WTC11 (cell line): ENCODE measurements around the gene CCL22. TPM values are rescaled to one million over a fixed set of nuclear protein-coding genes. Genes with fewer than 3 reads are reported as not detected.

ENCODE experiments used
- ATAC-seq: fragments of 200-7000 bp; cut with Tn5 transposase; 2 replicates; pipeline ENCODE4 v1.10.0; 2021; ENCODE audit warnings: mild to moderate bottlenecking, moderate library complexity
- CTCF ChIA-PET: fragments of 300-600 bp; sonication (Branson Sonifier 250); formaldehyde crosslinking; loops from one replicate; lab custom pipeline; 2021; ENCODE audit warnings: antibody characterized with exemption; lab: Charles Lee
- POLR2A ChIA-PET: fragments of 350-600 bp; sonication (Branson Sonifier 250); formaldehyde crosslinking; loops from one replicate; lab custom pipeline; 2021; ENCODE audit warnings: antibody characterized with exemption; lab: Charles Lee
- DNase-seq: peaks from one replicate; pipeline ENCODE4 v3.0.0; 2021; ENCODE audit warnings: low spot score
- H3K27ac Mint-ChIP-seq: 2 replicates; pipeline ENCODE4 v1.8.0; 2021; ENCODE audit warnings: mixed read lengths
- H3K27me3 Mint-ChIP-seq: 2 replicates; pipeline ENCODE4 v1.8.0; 2021; ENCODE audit warnings: low read depth, mild to moderate bottlenecking, moderate library complexity, mixed read lengths
- H3K36me3 Mint-ChIP-seq: 2 replicates; pipeline ENCODE4 v1.8.0; 2021; ENCODE audit warnings: mixed read lengths
- H3K4me1 Mint-ChIP-seq: 2 replicates; pipeline ENCODE4 v1.8.0; 2022; ENCODE audit warnings: mixed read lengths
- H3K4me3 Mint-ChIP-seq: 2 replicates; pipeline ENCODE4 v1.8.0; 2021; ENCODE audit warnings: mild to moderate bottlenecking, moderate library complexity, mixed read lengths
- H3K9me3 Mint-ChIP-seq: 2 replicates; pipeline ENCODE4 v1.8.0; 2021; ENCODE audit warnings: mixed read lengths
- ATF1 ChIP-seq: sonication (generic); formaldehyde crosslinking; IDR thresholded peaks from 2 replicates; pipeline ENCODE4 v1.8.1; 2023; ENCODE audit warnings: mild to moderate bottlenecking, moderate library complexity, missing genetic modification reagents
- CREB1 ChIP-seq: sonication (generic); formaldehyde crosslinking; IDR thresholded peaks from 2 replicates; pipeline ENCODE4 v1.8.0; 2023; ENCODE audit warnings: mild to moderate bottlenecking, missing genetic modification reagents
- FOXK1 ChIP-seq: sonication (generic); formaldehyde crosslinking; IDR thresholded peaks from 2 replicates; pipeline ENCODE4 v1.8.0; 2022; ENCODE audit warnings: mild to moderate bottlenecking, moderate library complexity, missing genetic modification reagents
- FOXP1 ChIP-seq: sonication (generic); formaldehyde crosslinking; IDR thresholded peaks from 2 replicates; pipeline ENCODE4 v1.8.0; 2022; ENCODE audit warnings: missing genetic modification reagents, mild to moderate bottlenecking, moderate library complexity, borderline replicate concordance
- GTF2I ChIP-seq: fragments of 250-450 bp; sonication (Bioruptor Pico); conservative IDR thresholded peaks from 2 replicates; pipeline ENCODE4 v1.4.0; 2021; ENCODE audit warnings: mild to moderate bottlenecking
- JAZF1 ChIP-seq: fragments of 250-450 bp; sonication (Bioruptor Pico); IDR thresholded peaks from 2 replicates; pipeline ENCODE4 v1.9.0; 2021; ENCODE audit warnings: moderate library complexity, mild to moderate bottlenecking, inconsistent platforms
- MYBL2 ChIP-seq: sonication (generic); formaldehyde crosslinking; IDR thresholded peaks from 2 replicates; pipeline ENCODE4 v1.8.1; 2023; ENCODE audit warnings: mild to moderate bottlenecking, moderate library complexity, missing genetic modification reagents
- NR1H2 ChIP-seq: sonication (generic); formaldehyde crosslinking; IDR thresholded peaks from 2 replicates; pipeline ENCODE4 v1.9.0; 2021; ENCODE audit warnings: mild to moderate bottlenecking, moderate library complexity, missing genetic modification reagents
- OVOL2 ChIP-seq: fragments of 250-450 bp; sonication (Bioruptor Pico); IDR thresholded peaks from 2 replicates; pipeline ENCODE4 v1.9.0; 2021; ENCODE audit warnings: mild to moderate bottlenecking, borderline replicate concordance
- SMAD3 ChIP-seq: sonication (generic); formaldehyde crosslinking; IDR thresholded peaks from 2 replicates; pipeline ENCODE4 v1.8.0; 2022; ENCODE audit warnings: missing genetic modification reagents, mild to moderate bottlenecking, borderline replicate concordance
- TEAD1 ChIP-seq: sonication (generic); formaldehyde crosslinking; IDR thresholded peaks from 2 replicates; pipeline ENCODE4 v1.8.0; 2022; ENCODE audit warnings: mild to moderate bottlenecking, missing genetic modification reagents
- total RNA-seq: library from RNA; stranded (reverse); gene quantifications from 3 replicates; pipeline ENCODE4 v1.2.3, GENCODE V29; 2021
- TF ChIP-seq, protein P1 (sequence below): sonication (generic); formaldehyde crosslinking; IDR thresholded peaks from 2 replicates; pipeline ENCODE4 v1.8.1; 2023; ENCODE audit warnings: mild to moderate bottlenecking, missing genetic modification reagents, borderline replicate concordance
- TF ChIP-seq, protein P2 (sequence below): sonication (generic); formaldehyde crosslinking; conservative IDR thresholded peaks from 2 replicates; pipeline ENCODE4 v1.8.1; 2022; ENCODE audit warnings: mild to moderate bottlenecking, missing genetic modification reagents
- TF ChIP-seq, protein P3 (sequence below): sonication (generic); formaldehyde crosslinking; IDR thresholded peaks from 2 replicates; pipeline ENCODE4 v1.8.0; 2022; ENCODE audit warnings: mild to moderate bottlenecking, missing genetic modification reagents
- TF ChIP-seq, protein P4 (sequence below): fragments of 250-450 bp; sonication (Bioruptor Pico); IDR thresholded peaks from 2 replicates; pipeline ENCODE4 v1.9.0; 2021; ENCODE audit warnings: moderate library complexity, mild to moderate bottlenecking, inconsistent platforms, borderline replicate concordance
- TF ChIP-seq, protein P5 (sequence below): fragments of 250-450 bp; sonication (Bioruptor Pico); conservative IDR thresholded peaks from 2 replicates; pipeline ENCODE4 v1.9.0; 2021; ENCODE audit warnings: mild to moderate bottlenecking
- TF ChIP-seq, protein P6 (sequence below): sonication (generic); formaldehyde crosslinking; IDR thresholded peaks from 2 replicates; pipeline ENCODE4 v1.8.0; 2022; ENCODE audit warnings: missing genetic modification reagents
- TF ChIP-seq, protein P7 (sequence below): sonication (generic); formaldehyde crosslinking; IDR thresholded peaks from 2 replicates; pipeline ENCODE4 v1.8.1; 2023; ENCODE audit warnings: mild to moderate bottlenecking, missing genetic modification reagents
- TF ChIP-seq, protein P8 (sequence below): sonication (generic); formaldehyde crosslinking; IDR thresholded peaks from 2 replicates; pipeline ENCODE4 v1.8.0; 2022; ENCODE audit warnings: mild to moderate bottlenecking, missing genetic modification reagents

Gene CCL22
- total RNA-seq, 1 experiment from 2014 or later, result 0.35 TPM

DNA sequence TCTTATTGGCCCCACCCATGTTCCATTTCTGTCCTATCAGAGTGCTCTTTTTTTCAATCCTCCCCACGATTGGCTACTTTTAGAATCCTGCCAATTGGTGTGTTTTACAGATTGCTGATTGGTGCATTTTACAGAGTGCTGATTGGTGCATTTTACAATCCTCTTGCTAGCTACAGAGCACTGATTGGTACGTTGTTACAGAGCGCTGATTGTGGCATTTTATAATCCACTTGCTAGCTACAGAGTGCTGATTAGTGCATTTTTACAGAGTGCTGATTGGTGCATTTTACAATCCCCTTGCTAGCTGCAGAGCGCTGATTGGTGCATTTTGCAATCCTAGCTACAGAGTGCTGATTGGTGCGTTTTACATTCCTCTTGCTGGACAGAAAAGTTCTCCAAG is 36.4 kb downstream of the CCL22 start:
- CTCF ChIA-PET, result interaction anchor here (0.7 to 5.5 kb wide), 3 partner anchors 22 to 81 kb away, joined by 3 to 27 read pairs (median 3); no protein-coding TSS in a partner anchor

DNA sequence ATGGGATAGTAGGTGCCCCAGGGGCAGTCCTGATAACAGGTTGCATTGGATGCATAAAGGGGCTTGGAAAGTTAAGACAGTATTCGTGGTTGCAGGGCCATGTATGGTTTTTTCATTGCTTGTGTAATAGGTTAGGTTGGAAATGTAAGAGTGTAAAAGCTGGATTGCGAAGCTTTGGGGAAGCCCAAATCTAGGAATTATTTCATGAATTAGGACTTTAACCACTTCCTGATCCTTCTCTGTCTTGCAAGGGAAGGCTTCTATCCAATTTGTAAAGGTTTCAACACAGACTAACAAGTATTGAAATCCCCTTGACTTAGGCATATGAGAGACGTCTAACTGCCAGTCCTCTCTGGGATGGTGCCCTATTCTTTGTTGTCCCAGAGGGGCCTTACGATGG is 38.2 kb downstream of the CCL22 start:
- Mint-ChIP-seq H3K36me3 (no peaks in the 10 kb centered on the region), H3K27me3 (peaks cover 4% of the 10 kb centered on the region; the same call in 1 of the 2 replicates), H3K9me3 (peaks cover 7% of the 10 kb centered on the region), H3K4me1 (no peaks in the 10 kb centered on the region), H3K27ac (no peak overlapping the region), H3K4me3 (no peak overlapping the region)
- DNase-seq, result no peak
- ATAC-seq, result no peak
- POLR2A ChIA-PET, result interaction anchor here (0.6 kb wide), 1 partner anchor 102 kb away, joined by 3 read pairs; no protein-coding TSS in a partner anchor
- CTCF ChIA-PET, result no interaction called here
- TF ChIP-seq CREB1 (no peak), SMAD3 (CRISPR knock-in tag) (no peak), OVOL2 (CRISPR knock-in tag) (no peak)
- TF ChIP-seq, protein P1, sequence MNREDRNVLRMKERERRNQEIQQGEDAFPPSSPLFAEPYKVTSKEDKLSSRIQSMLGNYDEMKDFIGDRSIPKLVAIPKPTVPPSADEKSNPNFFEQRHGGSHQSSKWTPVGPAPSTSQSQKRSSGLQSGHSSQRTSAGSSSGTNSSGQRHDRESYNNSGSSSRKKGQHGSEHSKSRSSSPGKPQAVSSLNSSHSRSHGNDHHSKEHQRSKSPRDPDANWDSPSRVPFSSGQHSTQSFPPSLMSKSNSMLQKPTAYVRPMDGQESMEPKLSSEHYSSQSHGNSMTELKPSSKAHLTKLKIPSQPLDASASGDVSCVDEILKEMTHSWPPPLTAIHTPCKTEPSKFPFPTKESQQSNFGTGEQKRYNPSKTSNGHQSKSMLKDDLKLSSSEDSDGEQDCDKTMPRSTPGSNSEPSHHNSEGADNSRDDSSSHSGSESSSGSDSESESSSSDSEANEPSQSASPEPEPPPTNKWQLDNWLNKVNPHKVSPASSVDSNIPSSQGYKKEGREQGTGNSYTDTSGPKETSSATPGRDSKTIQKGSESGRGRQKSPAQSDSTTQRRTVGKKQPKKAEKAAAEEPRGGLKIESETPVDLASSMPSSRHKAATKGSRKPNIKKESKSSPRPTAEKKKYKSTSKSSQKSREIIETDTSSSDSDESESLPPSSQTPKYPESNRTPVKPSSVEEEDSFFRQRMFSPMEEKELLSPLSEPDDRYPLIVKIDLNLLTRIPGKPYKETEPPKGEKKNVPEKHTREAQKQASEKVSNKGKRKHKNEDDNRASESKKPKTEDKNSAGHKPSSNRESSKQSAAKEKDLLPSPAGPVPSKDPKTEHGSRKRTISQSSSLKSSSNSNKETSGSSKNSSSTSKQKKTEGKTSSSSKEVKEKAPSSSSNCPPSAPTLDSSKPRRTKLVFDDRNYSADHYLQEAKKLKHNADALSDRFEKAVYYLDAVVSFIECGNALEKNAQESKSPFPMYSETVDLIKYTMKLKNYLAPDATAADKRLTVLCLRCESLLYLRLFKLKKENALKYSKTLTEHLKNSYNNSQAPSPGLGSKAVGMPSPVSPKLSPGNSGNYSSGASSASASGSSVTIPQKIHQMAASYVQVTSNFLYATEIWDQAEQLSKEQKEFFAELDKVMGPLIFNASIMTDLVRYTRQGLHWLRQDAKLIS, result no peak
- TF ChIP-seq, protein P2, sequence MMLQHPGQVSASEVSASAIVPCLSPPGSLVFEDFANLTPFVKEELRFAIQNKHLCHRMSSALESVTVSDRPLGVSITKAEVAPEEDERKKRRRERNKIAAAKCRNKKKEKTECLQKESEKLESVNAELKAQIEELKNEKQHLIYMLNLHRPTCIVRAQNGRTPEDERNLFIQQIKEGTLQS (CRISPR knock-in tag), result no peak
- TF ChIP-seq, protein P3, sequence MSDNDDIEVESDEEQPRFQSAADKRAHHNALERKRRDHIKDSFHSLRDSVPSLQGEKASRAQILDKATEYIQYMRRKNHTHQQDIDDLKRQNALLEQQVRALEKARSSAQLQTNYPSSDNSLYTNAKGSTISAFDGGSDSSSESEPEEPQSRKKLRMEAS (CRISPR knock-in tag), result no peak
- TF ChIP-seq, protein P4, sequence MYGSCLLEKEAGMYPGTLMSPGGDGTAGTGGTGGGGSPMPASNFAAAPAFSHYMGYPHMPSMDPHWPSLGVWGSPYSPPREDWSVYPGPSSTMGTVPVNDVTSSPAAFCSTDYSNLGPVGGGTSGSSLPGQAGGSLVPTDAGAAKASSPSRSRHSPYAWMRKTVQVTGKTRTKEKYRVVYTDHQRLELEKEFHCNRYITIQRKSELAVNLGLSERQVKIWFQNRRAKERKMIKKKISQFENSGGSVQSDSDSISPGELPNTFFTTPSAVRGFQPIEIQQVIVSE, result no peak

More for the DNA sequence above, 36.4 kb downstream of the CCL22 start:
- H3K27ac Mint-ChIP-seq, result no peak overlapping the region
- peaks cover 7% of the 10 kb centered on the region for H3K9me3 Mint-ChIP-seq
- H3K27me3 Mint-ChIP-seq, result peaks cover 8% of the 10 kb centered on the region
- TF ChIP-seq, protein P5, sequence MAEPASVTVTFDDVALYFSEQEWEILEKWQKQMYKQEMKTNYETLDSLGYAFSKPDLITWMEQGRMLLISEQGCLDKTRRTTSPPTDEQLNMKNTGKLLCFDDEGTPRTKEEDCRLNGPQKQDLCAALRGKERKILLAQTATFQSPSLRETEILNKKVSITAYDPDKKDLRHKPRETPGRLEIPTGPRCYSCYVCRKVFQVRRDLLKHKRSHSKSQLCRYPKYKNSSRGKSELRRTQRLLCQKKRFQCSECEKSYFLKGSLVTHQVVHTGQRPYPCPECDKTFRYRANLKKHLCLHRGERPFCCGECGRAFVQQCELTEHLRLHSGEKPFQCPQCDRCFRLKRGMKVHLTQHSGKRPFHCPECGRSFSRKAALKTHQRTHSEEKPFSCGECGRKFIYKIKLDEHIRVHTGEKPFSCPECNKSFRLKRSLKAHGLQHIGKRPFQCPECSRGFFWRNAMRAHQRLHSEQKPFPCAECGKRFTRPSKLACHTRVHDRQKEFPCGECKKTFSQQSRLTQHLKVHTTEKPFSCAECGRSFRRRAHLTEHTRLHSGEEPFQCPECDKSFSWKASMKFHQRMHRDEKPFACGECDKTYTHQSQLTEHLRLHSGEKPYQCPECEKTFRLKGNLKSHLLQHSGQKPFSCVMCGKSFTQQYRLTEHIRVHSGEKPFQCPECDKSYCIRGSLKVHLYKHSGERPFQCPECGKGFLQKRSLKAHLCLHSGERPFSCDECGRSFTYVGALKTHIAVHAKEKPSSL, result no peak
- no peak for TF ChIP-seq JAZF1 (CRISPR knock-in tag)
- no peak for TF ChIP-seq GTF2I (CRISPR knock-in tag)
- TF ChIP-seq, protein P6, sequence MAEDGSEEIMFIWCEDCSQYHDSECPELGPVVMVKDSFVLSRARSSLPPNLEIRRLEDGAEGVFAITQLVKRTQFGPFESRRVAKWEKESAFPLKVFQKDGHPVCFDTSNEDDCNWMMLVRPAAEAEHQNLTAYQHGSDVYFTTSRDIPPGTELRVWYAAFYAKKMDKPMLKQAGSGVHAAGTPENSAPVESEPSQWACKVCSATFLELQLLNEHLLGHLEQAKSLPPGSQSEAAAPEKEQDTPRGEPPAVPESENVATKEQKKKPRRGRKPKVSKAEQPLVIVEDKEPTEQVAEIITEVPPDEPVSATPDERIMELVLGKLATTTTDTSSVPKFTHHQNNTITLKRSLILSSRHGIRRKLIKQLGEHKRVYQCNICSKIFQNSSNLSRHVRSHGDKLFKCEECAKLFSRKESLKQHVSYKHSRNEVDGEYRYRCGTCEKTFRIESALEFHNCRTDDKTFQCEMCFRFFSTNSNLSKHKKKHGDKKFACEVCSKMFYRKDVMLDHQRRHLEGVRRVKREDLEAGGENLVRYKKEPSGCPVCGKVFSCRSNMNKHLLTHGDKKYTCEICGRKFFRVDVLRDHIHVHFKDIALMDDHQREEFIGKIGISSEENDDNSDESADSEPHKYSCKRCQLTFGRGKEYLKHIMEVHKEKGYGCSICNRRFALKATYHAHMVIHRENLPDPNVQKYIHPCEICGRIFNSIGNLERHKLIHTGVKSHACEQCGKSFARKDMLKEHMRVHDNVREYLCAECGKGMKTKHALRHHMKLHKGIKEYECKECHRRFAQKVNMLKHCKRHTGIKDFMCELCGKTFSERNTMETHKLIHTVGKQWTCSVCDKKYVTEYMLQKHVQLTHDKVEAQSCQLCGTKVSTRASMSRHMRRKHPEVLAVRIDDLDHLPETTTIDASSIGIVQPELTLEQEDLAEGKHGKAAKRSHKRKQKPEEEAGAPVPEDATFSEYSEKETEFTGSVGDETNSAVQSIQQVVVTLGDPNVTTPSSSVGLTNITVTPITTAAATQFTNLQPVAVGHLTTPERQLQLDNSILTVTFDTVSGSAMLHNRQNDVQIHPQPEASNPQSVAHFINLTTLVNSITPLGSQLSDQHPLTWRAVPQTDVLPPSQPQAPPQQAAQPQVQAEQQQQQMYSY (CRISPR knock-in tag), result no peak
- TF ChIP-seq SMAD3 (CRISPR knock-in tag), result no peak
- TF ChIP-seq FOXP1 (CRISPR knock-in tag), result no peak
- no peak for TF ChIP-seq MYBL2 (CRISPR knock-in tag)
- no peak for TF ChIP-seq TEAD1 (CRISPR knock-in tag)
- TF ChIP-seq NR1H2 (CRISPR knock-in tag), result no peak
- TF ChIP-seq ATF1 (CRISPR knock-in tag), result no peak
- no peak for TF ChIP-seq FOXK1 (CRISPR knock-in tag)
- TF ChIP-seq, protein P7, sequence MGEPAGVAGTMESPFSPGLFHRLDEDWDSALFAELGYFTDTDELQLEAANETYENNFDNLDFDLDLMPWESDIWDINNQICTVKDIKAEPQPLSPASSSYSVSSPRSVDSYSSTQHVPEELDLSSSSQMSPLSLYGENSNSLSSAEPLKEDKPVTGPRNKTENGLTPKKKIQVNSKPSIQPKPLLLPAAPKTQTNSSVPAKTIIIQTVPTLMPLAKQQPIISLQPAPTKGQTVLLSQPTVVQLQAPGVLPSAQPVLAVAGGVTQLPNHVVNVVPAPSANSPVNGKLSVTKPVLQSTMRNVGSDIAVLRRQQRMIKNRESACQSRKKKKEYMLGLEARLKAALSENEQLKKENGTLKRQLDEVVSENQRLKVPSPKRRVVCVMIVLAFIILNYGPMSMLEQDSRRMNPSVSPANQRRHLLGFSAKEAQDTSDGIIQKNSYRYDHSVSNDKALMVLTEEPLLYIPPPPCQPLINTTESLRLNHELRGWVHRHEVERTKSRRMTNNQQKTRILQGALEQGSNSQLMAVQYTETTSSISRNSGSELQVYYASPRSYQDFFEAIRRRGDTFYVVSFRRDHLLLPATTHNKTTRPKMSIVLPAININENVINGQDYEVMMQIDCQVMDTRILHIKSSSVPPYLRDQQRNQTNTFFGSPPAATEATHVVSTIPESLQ, result no peak
- TF ChIP-seq, protein P8, sequence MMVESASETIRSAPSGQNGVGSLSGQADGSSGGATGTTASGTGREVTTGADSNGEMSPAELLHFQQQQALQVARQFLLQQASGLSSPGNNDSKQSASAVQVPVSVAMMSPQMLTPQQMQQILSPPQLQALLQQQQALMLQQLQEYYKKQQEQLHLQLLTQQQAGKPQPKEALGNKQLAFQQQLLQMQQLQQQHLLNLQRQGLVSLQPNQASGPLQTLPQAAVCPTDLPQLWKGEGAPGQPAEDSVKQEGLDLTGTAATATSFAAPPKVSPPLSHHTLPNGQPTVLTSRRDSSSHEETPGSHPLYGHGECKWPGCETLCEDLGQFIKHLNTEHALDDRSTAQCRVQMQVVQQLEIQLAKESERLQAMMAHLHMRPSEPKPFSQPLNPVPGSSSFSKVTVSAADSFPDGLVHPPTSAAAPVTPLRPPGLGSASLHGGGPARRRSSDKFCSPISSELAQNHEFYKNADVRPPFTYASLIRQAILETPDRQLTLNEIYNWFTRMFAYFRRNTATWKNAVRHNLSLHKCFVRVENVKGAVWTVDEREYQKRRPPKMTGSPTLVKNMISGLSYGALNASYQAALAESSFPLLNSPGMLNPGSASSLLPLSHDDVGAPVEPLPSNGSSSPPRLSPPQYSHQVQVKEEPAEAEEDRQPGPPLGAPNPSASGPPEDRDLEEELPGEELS (CRISPR knock-in tag), result no peak
- no peaks in the 10 kb centered on the region for H3K4me1 Mint-ChIP-seq
- no peaks in the 10 kb centered on the region for H3K36me3 Mint-ChIP-seq
- POLR2A ChIA-PET, result no interaction called here
- no peak overlapping the region for H3K4me3 Mint-ChIP-seq
- no peak for DNase-seq
- no peak for ATAC-seq
